GM19023 (cell line): Measurements from ENCODE around the gene SUN1.
"Not testable (repeated sequence)": the region's sequence is repeated elsewhere in the genome, so short reads cannot be mapped to it uniquely, and the experiment has no call there.

Source experiments
- ATAC-seq: cut with Tn5 transposase; IDR thresholded peaks from one replicate; pipeline ENCODE4 v1.9.1; 2021; ENCODE audit warnings: mild to moderate bottlenecking, moderate library complexity; ENCODE audit not compliant: unreplicated experiment

Gene SUN1

GRCh38 chr7:854118-854775 is 22.0 kb downstream of the SUN1 start:
- no peak for ATAC-seq

- no peak for ATAC-seq
Measured at GRCh38 chr7:855686-856369, 23.6 kb downstream of the SUN1 start.

GRCh38 chr7:856444-857095 is 24.3 kb downstream of the SUN1 start:
- no peak for ATAC-seq

- ATAC-seq, result no peak
Measured at GRCh38 chr7:857661-858060, 25.4 kb downstream of the SUN1 start.

GRCh38 chr7:859359-860030 is 27.2 kb downstream of the SUN1 start:
- ATAC-seq, result no peak

GRCh38 chr7:860149-860548 is 27.9 kb downstream of the SUN1 start:
- no peak for ATAC-seq

GRCh38 chr7:861222-861621 is 28.9 kb downstream of the SUN1 start:
- no peak for ATAC-seq

GRCh38 chr7:862157-862556 is 29.9 kb downstream of the SUN1 start:
- no peak for ATAC-seq

- no peak for ATAC-seq
Measured at GRCh38 chr7:863106-863505, 30.8 kb downstream of the SUN1 start.

- no peak for ATAC-seq
Measured at GRCh38 chr7:865921-866320, 33.6 kb downstream of the SUN1 start.

- ATAC-seq, result no peak
Measured at GRCh38 chr7:867001-867405, 34.7 kb downstream of the SUN1 start.

GRCh38 chr7:867406-868188 is 35.3 kb downstream of the SUN1 start:
- no peak for ATAC-seq

GRCh38 chr7:868189-868486 is 35.9 kb downstream of the SUN1 start:
- no peak for ATAC-seq

GRCh38 chr7:869348-869747 is 37.1 kb downstream of the SUN1 start:
- ATAC-seq, result no peak

- no peak for ATAC-seq
Measured at GRCh38 chr7:871900-872537, 39.7 kb downstream of the SUN1 start.

GRCh38 chr7:872685-873084 is 40.4 kb downstream of the SUN1 start:
- ATAC-seq, result not testable (repeated sequence)

GRCh38 chr7:873367-874002 is 41.2 kb downstream of the SUN1 start:
- ATAC-seq, result no peak

- ATAC-seq, result no peak
Measured at GRCh38 chr7:874031-874749, 41.9 kb downstream of the SUN1 start.

GRCh38 chr7:875051-875450 is 42.8 kb downstream of the SUN1 start:
- no peak for ATAC-seq
